Transverse colon (tissue), 4 donors: ENCODE data around the gene HAPLN3.

Source experiments
- EP300 ChIP-seq: sonication (generic); formaldehyde crosslinking; IDR thresholded peaks from one replicate; pipeline ENCODE4 v1.6.1; 2017; ENCODE audit warnings: antibody characterized with exemption, low read depth
- POLR2A ChIP-seq: fragments of 450-650 bp; IDR thresholded peaks from one replicate; pipeline ENCODE4 v1.6.1; 2016; ENCODE audit warnings: antibody characterized with exemption, mild to moderate bottlenecking, moderate library complexity
- POLR2AphosphoS5 ChIP-seq, 3 donors: sonication (generic); formaldehyde crosslinking; IDR thresholded peaks; one replicate each; pipeline ENCODE4 v1.6.1; 2016; ENCODE audit warnings: antibody characterized with exemption in 3 of 3
- TF ChIP-seq, protein P1 (sequence below), 5 experiments: fragments of 200-600 bp in 3 of 5; fragments of 450-650 bp in 2 of 5; sonication (generic) in 3 of 5; IDR thresholded peaks; 1 replicate in 2 of 5; 2 replicates in 3 of 5; pipeline ENCODE4 v1.5.1; 2016 to 2017; ENCODE audit warnings: antibody characterized with exemption in 5 of 5, inconsistent platforms in 3 of 5, mild to moderate bottlenecking in 2 of 5, moderate library complexity in 1 of 5

DNA sequence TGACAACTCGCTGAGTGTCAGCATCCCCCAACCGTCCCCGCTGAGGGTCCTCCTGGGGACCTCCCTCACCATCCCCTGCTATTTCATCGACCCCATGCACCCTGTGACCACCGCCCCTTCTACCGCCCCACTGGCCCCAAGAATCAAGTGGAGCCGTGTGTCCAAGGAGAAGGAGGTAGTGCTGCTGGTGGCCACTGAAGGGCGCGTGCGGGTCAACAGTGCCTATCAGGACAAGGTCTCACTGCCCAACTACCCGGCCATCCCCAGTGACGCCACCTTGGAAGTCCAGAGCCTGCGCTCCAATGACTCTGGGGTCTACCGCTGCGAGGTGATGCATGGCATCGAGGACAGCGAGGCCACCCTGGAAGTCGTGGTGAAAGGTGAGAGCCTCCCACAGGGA lies 56.7 kb downstream of the HAPLN3 start:
- TF ChIP-seq POLR2A (no peak), POLR2AphosphoS5 (IDR thresholded peaks at IDR 0.05) (no peak), EP300 (no peak)
- TF ChIP-seq, protein P1, sequence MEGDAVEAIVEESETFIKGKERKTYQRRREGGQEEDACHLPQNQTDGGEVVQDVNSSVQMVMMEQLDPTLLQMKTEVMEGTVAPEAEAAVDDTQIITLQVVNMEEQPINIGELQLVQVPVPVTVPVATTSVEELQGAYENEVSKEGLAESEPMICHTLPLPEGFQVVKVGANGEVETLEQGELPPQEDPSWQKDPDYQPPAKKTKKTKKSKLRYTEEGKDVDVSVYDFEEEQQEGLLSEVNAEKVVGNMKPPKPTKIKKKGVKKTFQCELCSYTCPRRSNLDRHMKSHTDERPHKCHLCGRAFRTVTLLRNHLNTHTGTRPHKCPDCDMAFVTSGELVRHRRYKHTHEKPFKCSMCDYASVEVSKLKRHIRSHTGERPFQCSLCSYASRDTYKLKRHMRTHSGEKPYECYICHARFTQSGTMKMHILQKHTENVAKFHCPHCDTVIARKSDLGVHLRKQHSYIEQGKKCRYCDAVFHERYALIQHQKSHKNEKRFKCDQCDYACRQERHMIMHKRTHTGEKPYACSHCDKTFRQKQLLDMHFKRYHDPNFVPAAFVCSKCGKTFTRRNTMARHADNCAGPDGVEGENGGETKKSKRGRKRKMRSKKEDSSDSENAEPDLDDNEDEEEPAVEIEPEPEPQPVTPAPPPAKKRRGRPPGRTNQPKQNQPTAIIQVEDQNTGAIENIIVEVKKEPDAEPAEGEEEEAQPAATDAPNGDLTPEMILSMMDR (IDR thresholded peaks at IDR 0.05) = no peak
